SKM-1 (cell line): ENCODE results near the gene NKAIN4.
"Not testable (repeated sequence)": the region's sequence is repeated elsewhere in the genome, so short reads cannot be mapped to it uniquely, and the experiment has no call there.

Experiments
- DNase-seq: peaks from one replicate; lab custom pipeline; 2025; ENCODE audit not compliant: unreplicated experiment; lab: John Stamatoyannopoulos, UW

NKAIN4 gene

GRCh38 chr20:63238514-63239125 lies 15.6 kb downstream of the NKAIN4 start:
- DNase-seq = no peak

- no peak for DNase-seq
Measured at GRCh38 chr20:63238031-63238430, 16.2 kb downstream of the NKAIN4 start.

DNA sequence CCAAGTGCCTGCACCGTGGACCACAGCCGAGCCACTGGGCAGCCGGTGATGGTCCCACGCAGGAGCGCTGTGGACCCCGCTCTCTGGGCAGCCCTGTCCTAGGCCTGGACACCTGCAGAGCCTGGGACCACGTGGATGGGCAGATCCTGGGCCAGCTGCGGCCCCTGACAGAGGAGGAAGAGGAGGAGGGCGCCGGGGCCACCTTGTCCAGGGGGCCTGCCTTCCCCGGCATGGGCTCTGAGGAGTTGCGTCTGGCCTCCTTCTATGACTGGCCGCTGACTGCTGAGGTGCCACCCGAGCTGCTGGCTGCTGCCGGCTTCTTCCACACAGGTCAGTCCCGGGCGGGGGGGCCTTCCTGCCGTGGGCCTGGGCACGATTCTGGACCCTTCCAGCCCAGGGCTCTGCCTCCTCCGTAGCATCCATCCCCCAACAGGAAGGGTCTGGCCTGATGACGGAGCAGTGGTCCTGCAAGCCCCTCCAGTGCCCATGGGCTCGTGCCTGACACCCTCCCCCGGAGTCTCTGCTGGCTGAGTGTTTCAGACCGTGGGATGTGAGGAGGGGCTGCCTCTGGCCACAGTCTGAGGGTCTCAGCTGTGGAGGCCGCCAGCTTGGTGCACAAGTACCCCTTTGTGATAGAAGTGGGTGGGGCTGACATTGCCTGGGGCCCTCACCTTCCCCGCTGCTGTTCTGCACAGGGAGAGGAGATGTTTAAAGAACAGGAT lies 18.0 kb downstream of the NKAIN4 start:
- no peak for DNase-seq

DNA sequence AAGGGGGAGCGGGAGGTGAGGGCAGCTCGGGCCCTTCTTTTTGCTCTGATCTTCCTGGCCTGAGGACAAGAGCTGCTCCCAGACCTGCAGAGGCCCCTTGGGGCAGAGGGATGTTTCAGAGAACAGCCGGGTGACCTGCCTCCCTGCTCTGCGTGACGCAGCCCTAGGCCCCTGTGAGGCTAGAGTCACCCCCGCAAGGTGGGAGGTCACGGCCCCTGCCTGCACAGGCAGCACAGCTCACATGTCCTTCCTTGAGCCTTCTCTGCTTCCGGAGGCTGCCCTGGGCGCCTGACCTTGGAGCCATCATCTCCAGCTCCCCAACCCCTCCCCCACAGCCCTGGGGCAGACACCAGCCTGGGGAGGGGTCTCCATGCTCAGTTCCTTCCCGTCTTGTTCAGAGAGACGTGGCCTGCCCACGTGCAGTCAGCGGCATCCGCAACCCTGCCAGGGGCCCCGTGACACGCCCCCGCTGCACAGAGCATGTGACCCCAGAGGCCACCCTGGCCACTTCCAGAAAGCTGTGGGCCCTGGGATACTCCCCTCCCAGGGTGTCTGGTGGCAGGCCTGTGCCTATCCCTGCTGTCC lies 18.8 kb downstream of the NKAIN4 start, which contains the start of gene BIRC7:
TSS of gene BIRC7 (plus strand) at position 507 of the 585 bp plus-strand sequence. CDS start 192 bp downstream, outside the sequence.
- peak; percentile 57 for DNase-seq

DNA sequence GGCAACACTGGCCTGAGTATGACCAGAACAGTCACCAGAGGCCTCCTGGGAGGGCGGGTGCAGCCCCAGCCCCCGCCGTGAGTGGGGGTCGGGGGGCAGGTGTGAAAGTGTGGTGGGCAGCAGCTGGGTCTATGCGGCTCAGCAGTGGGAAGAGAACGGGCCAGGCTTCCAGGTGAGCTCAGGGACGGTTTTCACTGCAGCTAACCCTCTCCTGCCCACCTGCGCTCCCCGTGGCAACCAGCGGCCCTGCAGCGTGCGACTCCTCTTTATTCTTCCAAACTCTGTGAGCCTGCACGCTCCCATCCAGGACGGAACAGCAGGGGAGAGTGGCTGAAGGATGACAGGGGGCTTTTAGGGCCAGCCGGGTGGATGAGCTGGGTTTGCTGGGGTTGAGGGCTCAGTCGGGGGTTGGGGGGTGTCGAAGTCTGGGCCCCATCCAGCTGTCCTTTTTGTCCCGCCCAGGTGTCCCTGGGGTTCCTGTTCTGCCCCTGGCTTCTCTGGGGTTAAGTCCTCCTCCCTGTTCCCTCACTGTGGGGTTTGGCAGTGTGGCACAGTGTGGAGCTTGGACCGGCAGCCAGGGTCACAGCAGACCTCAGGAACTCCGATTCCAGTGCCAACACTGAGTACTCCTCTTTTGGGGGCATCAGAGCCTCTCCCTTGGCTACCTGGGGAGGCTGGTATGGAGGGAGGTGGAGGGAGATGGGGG lies 19.4 kb downstream of the NKAIN4 start:
- DNase-seq = no peak

- no peak for DNase-seq
Measured at GRCh38 chr20:63233924-63234323, 20.3 kb downstream of the NKAIN4 start.

- DNase-seq = no peak
Measured at GRCh38 chr20:63233061-63233344, 21.3 kb downstream of the NKAIN4 start.

GRCh38 chr20:63232235-63233060 lies 21.8 kb downstream of the NKAIN4 start:
- no peak for DNase-seq

- DNase-seq = no peak
Measured at GRCh38 chr20:63230800-63231268, 23.4 kb downstream of the NKAIN4 start.

- no peak for DNase-seq
Measured at GRCh38 chr20:63228806-63229205, 25.5 kb downstream of the NKAIN4 start.

DNA sequence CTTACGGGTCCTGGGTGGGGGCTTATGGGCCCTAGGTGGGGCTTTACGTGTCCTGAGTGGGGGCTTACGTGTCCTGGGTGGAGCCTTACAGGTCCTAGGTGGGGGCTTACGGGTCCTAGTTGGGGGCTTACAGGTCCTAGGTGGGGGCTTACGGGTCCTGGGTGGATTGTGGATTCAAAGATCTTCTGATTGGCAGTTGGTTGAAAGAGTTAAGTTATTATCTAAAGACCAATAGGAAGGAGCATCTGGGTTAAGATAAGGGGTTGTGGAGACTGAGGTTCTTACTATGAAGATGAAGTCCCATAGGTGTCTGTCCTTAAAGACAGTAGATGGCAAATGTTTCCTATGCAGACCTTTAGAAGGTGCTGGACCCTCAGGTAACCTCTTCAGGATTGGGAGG lies 27.0 kb downstream of the NKAIN4 start:
- no peak for DNase-seq

GRCh38 chr20:63226042-63226943 lies 28.0 kb downstream of the NKAIN4 start:
- no peak for DNase-seq

DNA sequence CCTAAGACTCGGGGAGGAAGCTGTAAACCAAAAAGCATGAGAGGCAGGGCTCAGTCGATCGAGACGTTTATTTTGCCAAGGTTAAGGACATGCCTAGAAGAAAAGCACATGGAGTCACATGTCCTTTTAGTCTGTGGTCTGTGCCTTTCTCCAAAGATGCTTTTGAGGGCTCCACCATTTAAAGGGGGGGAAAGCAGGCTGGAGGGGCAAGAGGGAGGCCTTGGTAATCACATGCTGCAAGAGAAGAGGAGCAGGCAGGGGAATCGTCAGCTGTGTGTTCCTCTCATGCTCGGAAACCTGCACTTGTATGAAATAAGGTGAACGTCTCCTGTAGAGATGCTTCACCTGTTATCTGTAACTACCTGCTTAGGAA lies 29.2 kb downstream of the NKAIN4 start:
- no peak for DNase-seq

- no peak for DNase-seq
Measured at GRCh38 chr20:63224412-63225081, 29.7 kb downstream of the NKAIN4 start.

DNA sequence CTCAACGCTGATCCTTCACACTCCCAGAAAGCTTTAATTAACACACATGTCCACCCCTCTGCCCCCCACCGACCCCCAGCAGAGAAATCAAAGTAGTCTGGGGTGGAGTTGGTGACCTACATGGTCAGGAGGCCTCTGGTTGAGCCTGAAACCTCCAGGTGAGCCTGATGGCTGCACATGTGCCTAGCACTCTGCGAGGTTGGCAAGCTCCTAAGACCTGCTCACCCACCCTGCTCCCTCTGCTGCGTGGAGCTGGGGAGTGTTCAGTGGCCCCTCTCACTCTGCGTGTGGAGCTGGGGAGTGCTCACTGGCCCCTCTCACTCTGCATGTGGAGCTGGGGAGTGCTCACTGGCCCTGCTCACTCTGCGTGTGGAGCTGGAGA lies 30.4 kb downstream of the NKAIN4 start:
- DNase-seq = no peak

DNA sequence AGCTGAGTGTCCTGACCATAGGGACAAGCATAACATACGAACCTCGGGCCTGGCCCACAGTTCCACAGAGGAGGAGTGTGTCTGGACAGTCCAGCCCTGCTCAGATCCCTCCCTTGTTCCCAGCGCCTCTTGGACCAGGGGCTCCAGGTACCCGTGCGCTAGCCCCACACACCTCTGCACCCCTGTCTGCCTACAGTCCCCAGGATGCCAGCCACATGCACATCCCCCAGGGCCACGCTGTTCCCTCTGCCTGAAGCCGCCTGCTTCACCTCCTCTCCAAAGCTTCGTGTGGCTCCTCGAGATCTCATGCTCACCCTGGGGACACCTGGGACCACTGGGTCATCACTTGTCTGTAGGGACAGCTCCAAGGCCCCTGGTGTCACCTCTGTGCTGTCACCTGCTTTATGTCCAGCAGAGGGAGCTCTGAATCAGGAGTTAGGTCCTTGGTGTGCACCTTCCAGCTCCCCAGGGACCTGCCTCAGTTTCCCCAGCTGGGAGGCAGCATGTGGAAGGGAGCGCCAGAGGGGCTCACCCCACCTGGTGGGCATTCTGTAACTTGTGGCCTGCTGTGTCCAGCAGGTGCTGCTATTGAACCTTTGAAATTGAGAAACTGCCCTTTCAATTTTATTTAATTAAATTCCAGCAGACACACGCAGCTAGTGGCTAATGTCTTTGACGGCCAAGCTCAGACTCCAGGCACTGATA lies 31.0 kb downstream of the NKAIN4 start:
- no peak for DNase-seq

GRCh38 chr20:63222541-63222940 lies 31.7 kb downstream of the NKAIN4 start:
- DNase-seq = no peak

GRCh38 chr20:63221400-63222053 lies 32.7 kb downstream of the NKAIN4 start:
- not testable (repeated sequence) for DNase-seq
